H9 (cell line): ENCODE measurements around the gene BOD1L2. TPM values are rescaled to one million over a fixed set of nuclear protein-coding genes. Genes with fewer than 3 reads are reported as not detected.

ENCODE experiments used
- DNase-seq: peaks from one replicate; pipeline ENCODE4 v3.0.0-alpha.2; 2017
- H2AFZ ChIP-seq: one replicate; pipeline ENCODE4 v1.6.1; 2013; ENCODE audit warnings: mild to moderate bottlenecking, low read length, control low read depth, moderate library complexity
- H2AK5ac ChIP-seq: 2 replicates; pipeline ENCODE4 v1.6.1; 2013; ENCODE audit warnings: low read length, control low read depth, mixed read lengths; ENCODE audit not compliant: insufficient read length
- H2BK120ac ChIP-seq: one replicate; pipeline ENCODE4 v1.6.1; 2013; ENCODE audit warnings: low read depth, mild to moderate bottlenecking, low read length, control low read depth, inconsistent platforms; ENCODE audit not compliant: poor library complexity, severe bottlenecking
- H2BK12ac ChIP-seq: 2 replicates; pipeline ENCODE4 v1.6.1; 2013; ENCODE audit warnings: low read length, control low read depth, mixed read lengths, low read depth; ENCODE audit not compliant: insufficient read length
- H2BK15ac ChIP-seq: 2 replicates; pipeline ENCODE4 v1.6.1; 2013; ENCODE audit warnings: low read depth, low read length, control low read depth
- H2BK20ac ChIP-seq: one replicate; pipeline ENCODE4 v1.6.1; 2013; ENCODE audit warnings: low read depth, mild to moderate bottlenecking, low read length, control low read depth, inconsistent platforms; ENCODE audit not compliant: poor library complexity, severe bottlenecking
- H2BK5ac ChIP-seq: 2 replicates; pipeline ENCODE4 v1.6.1; 2013; ENCODE audit warnings: low read length, control low read depth, mixed read lengths; ENCODE audit not compliant: insufficient read length
- H3K14ac ChIP-seq: 2 replicates; pipeline ENCODE4 v1.6.1; 2013; ENCODE audit warnings: low read length, control low read depth; ENCODE audit not compliant: insufficient read depth
- H3K18ac ChIP-seq: 2 replicates; pipeline ENCODE4 v1.6.1; 2013; ENCODE audit warnings: low read depth, mild to moderate bottlenecking, mixed read lengths, low read length, control low read depth; ENCODE audit not compliant: insufficient read length
- H3K23ac ChIP-seq: 2 replicates; pipeline ENCODE4 v1.6.1; 2013; ENCODE audit warnings: low read length, control low read depth, mixed read lengths, low read depth; ENCODE audit not compliant: insufficient read length
- H3K23me2 ChIP-seq: 2 replicates; pipeline ENCODE4 v1.6.1; 2013; ENCODE audit warnings: low read depth, mild to moderate bottlenecking, mixed read lengths, low read length, control low read depth; ENCODE audit not compliant: insufficient read length, poor library complexity, severe bottlenecking
- H3K27ac ChIP-seq: 2 replicates; pipeline ENCODE4 v1.5.1; 2013; ENCODE audit warnings: low read length, control low read depth, mixed read lengths, low read depth; ENCODE audit not compliant: insufficient read length
- H3K27me3 ChIP-seq: 2 replicates; pipeline ENCODE4 v1.6.1; 2013; ENCODE audit warnings: low read length, control low read depth, inconsistent platforms; ENCODE audit not compliant: insufficient read depth
- H3K4ac ChIP-seq: 2 replicates; pipeline ENCODE4 v1.6.1; 2013; ENCODE audit warnings: low read depth, mild to moderate bottlenecking, control low read depth, inconsistent platforms, low read length, moderate library complexity
- H3K4me1 ChIP-seq: 2 replicates; pipeline ENCODE4 v1.6.1; 2013; ENCODE audit warnings: low read length, control low read depth, inconsistent platforms; ENCODE audit not compliant: insufficient read depth
- H3K4me2 ChIP-seq: 2 replicates; pipeline ENCODE4 v1.6.1; 2013; ENCODE audit warnings: low read length, control low read depth, mixed read lengths; ENCODE audit not compliant: insufficient read length, insufficient read depth
- H3K56ac ChIP-seq: 2 replicates; pipeline ENCODE4 v1.6.1; 2013; ENCODE audit warnings: low read depth, mild to moderate bottlenecking, mixed read lengths, low read length, control low read depth; ENCODE audit not compliant: insufficient read length
- H3K79me1 ChIP-seq: 2 replicates; pipeline ENCODE4 v1.6.1; 2013; ENCODE audit warnings: low read depth, mild to moderate bottlenecking, moderate library complexity, low read length, control low read depth, inconsistent platforms; ENCODE audit not compliant: insufficient read depth, poor library complexity, severe bottlenecking
- H3K79me2 ChIP-seq: 2 replicates; pipeline ENCODE4 v1.6.1; 2013; ENCODE audit warnings: low read length, control low read depth, inconsistent platforms; ENCODE audit not compliant: insufficient read depth
- H3K9ac ChIP-seq: 2 replicates; pipeline ENCODE4 v1.6.1; 2013; ENCODE audit warnings: low read length, control low read depth, mixed read lengths; ENCODE audit not compliant: insufficient read length; ENCODE audit errors: extremely low read depth
- H3K9me3 ChIP-seq: one replicate; pipeline ENCODE4 v1.6.1; 2013; ENCODE audit warnings: low read depth, low read length, inconsistent platforms; ENCODE audit not compliant: control insufficient read depth
- H3T11ph ChIP-seq: one replicate; pipeline ENCODE4 v1.6.1; 2013; ENCODE audit warnings: mild to moderate bottlenecking, low read length, control low read depth, inconsistent platforms
- H4K20me1 ChIP-seq: one replicate; pipeline ENCODE4 v1.6.1; 2013; ENCODE audit not compliant: control insufficient read depth, insufficient read length, insufficient read depth
- H4K5ac ChIP-seq: 2 replicates; pipeline ENCODE4 v1.6.1; 2013; ENCODE audit warnings: low read depth, mild to moderate bottlenecking, mixed read lengths, low read length, control low read depth; ENCODE audit not compliant: insufficient read length
- H4K8ac ChIP-seq: replicated peaks from 2 replicates; pipeline ENCODE4 v1.6.1; 2013; ENCODE audit warnings: low read length, control low read depth, mixed read lengths, low read depth; ENCODE audit not compliant: insufficient read length
- H4K91ac ChIP-seq: 2 replicates; pipeline ENCODE4 v1.6.1; 2013; ENCODE audit warnings: low read depth, mild to moderate bottlenecking, moderate library complexity, mixed read lengths, low read length, control low read depth; ENCODE audit not compliant: insufficient read length
- H3K27ac Mint-ChIP-seq, 3 experiments: 2 replicates in 2 of 3; 3 replicates in 1 of 3; pipeline ENCODE4 v1.8.0; 2020 to 2021; ENCODE audit warnings: mixed read lengths in 3 of 3, mild to moderate bottlenecking in 1 of 3, moderate library complexity in 1 of 3
- H3K27me3 Mint-ChIP-seq: 2 replicates; pipeline ENCODE4 v1.8.0; 2021; ENCODE audit warnings: low read depth, mild to moderate bottlenecking, moderate library complexity, mixed read lengths
- H3K36me3 Mint-ChIP-seq, 3 experiments: 2 replicates in 2 of 3; 3 replicates in 1 of 3; pipeline ENCODE4 v1.8.0; 2020 to 2021; ENCODE audit warnings: low read depth in 3 of 3, mixed read lengths in 3 of 3; ENCODE audit not compliant: insufficient read depth in 1 of 3
- H3K4me1 Mint-ChIP-seq, 2 experiments: 2 replicates each; pipeline ENCODE4 v1.8.0; 2020; ENCODE audit warnings: mixed read lengths in 2 of 2
- H3K4me3 Mint-ChIP-seq, 2 experiments: 2 replicates in 1 of 2; 3 replicates in 1 of 2; pipeline ENCODE4 v1.8.0; 2020 to 2021; ENCODE audit warnings: mild to moderate bottlenecking in 2 of 2, mixed read lengths in 2 of 2, moderate library complexity in 1 of 2
- H3K9me3 Mint-ChIP-seq, 2 experiments: 2 replicates in 1 of 2; 3 replicates in 1 of 2; pipeline ENCODE4 v1.8.0; 2020; ENCODE audit warnings: mild to moderate bottlenecking in 2 of 2, mixed read lengths in 2 of 2, moderate library complexity in 1 of 2
- WGBS: extraction: QIAGEN DNeasy Blood & Tissue Kit; methylation state at CpG from one replicate; pipeline ENCODE4 v1.1.7; 2013; ENCODE audit warnings: missing lambda C conversion rate, low lambda C conversion rate, mixed read lengths; ENCODE audit not compliant: insufficient read length; ENCODE audit errors: extremely low coverage; 5-methylcytosine and 5-hydroxymethylcytosine counted together
- total RNA-seq: library from RNA; stranded (reverse); gene quantifications from 2 replicates; pipeline ENCODE4 v1.2.1, GENCODE V29; 2021
- TF ChIP-seq, protein P1 (sequence below): fragments of 200-600 bp; sonication (generic); conservative IDR thresholded peaks from 3 replicates; pipeline ENCODE4 v1.8.0; 2021; ENCODE audit warnings: antibody characterized with exemption, mild to moderate bottlenecking

BOD1L2 gene
- total RNA-seq, 1 experiment from 2014 or later = not detected

DNA sequence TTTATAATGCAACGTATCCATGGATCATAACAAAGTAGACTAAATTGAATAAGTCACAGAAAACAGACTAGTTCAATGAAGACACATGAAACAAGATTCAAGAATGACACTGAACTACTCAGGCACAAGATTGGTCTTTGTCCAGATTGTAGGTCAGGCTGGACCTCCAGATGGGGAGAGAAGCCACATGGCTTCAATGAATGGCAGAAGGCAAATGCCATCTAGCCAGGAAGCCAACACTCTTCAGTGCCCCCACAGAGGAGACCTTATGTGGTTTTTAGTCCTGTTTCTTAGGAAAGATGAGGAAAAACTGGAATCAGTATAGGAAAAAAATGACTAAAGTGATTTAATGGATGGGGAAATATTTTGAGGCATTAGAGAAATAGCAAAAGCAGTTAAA lies 43.1 kb downstream of the BOD1L2 start:
- Histone ChIP-seq H4K20me1 (no peaks in the 10 kb centered on the region), H3K14ac (no peak overlapping the region), H4K8ac (no peak overlapping the region), H2AFZ (no peak overlapping the region), H2BK120ac (no peak overlapping the region), H2BK15ac (no peak overlapping the region), H3K79me2 (no peaks in the 10 kb centered on the region), H3K4ac (no peak overlapping the region), H3K9me3 (no peaks in the 10 kb centered on the region), H3T11ph (no peak overlapping the region), H3K27me3 (no peaks in the 10 kb centered on the region), H3K18ac (no peak overlapping the region), H3K4me2 (no peak overlapping the region), H3K23me2 (no peaks in the 10 kb centered on the region), H2BK20ac (no peak overlapping the region), H3K4me1 (no peaks in the 10 kb centered on the region), H3K79me1 (no peaks in the 10 kb centered on the region), H3K56ac (no peak overlapping the region), H3K23ac (no peak overlapping the region), H3K9ac (no peak overlapping the region), H2BK5ac (no peak overlapping the region), H3K27ac (no peak overlapping the region), H2AK5ac (no peak overlapping the region), H2BK12ac (no peak overlapping the region), H4K91ac (no peak overlapping the region), H4K5ac (no peak overlapping the region)
- H3K27me3 Mint-ChIP-seq = peaks cover 2% of the 10 kb centered on the region; the same call in 1 of the 2 replicates
- TF ChIP-seq, protein P1, sequence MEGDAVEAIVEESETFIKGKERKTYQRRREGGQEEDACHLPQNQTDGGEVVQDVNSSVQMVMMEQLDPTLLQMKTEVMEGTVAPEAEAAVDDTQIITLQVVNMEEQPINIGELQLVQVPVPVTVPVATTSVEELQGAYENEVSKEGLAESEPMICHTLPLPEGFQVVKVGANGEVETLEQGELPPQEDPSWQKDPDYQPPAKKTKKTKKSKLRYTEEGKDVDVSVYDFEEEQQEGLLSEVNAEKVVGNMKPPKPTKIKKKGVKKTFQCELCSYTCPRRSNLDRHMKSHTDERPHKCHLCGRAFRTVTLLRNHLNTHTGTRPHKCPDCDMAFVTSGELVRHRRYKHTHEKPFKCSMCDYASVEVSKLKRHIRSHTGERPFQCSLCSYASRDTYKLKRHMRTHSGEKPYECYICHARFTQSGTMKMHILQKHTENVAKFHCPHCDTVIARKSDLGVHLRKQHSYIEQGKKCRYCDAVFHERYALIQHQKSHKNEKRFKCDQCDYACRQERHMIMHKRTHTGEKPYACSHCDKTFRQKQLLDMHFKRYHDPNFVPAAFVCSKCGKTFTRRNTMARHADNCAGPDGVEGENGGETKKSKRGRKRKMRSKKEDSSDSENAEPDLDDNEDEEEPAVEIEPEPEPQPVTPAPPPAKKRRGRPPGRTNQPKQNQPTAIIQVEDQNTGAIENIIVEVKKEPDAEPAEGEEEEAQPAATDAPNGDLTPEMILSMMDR = no peak
- peaks cover 0 to 9% (median 4%) of the 10 kb centered on the region in 3 experiments; a peak in 4 of 7 replicates for H3K36me3 Mint-ChIP-seq
- H3K9me3 Mint-ChIP-seq = peaks cover 10 to 12% of the 10 kb centered on the region in 2 experiments
- DNase-seq = no peak
- no peak overlapping the region for H3K4me3 Mint-ChIP-seq
- no CpG with 5 or more reads among the region's 1 CpG for WGBS
- H3K4me1 Mint-ChIP-seq = no peaks in the 10 kb centered on the region
- no peak overlapping the region for H3K27ac Mint-ChIP-seq
